Stimulated activated CD4-positive, alpha-beta T cell treated with anti-CD3 and anti-CD28 coated beads, Interleukin-4, amount 100 ng/mL, for 48 hours (primary cell): ENCODE data around the gene KAZN.

Source experiments
- DNase-seq, 2 donors: peaks; one replicate each; pipeline ENCODE4 v3.0.0-alpha.2; 2020; ENCODE audit warnings: low read depth in 2 of 2

Gene KAZN

DNA sequence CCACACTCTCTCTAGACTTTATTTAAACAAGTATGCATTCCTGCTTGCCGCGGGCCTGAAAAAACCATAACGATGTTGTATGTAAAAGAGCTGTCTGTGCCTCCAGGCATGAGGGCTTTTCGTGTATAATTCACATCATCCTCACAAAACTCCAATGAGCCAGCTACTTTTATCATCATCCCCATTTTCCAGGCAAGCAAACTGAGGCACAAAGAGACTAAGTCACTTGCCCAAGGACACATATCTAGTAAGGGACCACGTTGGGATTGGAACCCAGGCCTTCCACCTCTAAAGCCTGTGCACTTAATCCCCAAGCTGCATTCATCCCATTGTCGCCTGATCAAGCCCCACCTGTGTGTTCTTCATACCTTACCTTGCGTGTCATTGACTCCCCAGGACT is 226.9 kb downstream of the KAZN start:
- no peak for DNase-seq

- DNase-seq, result no peak
Observed at GRCh38 chr1:14826172-14826636, 227.7 kb downstream of the KAZN start.

- DNase-seq, result no peak
Observed at GRCh38 chr1:14826731-14827326, 228.3 kb downstream of the KAZN start.

DNA sequence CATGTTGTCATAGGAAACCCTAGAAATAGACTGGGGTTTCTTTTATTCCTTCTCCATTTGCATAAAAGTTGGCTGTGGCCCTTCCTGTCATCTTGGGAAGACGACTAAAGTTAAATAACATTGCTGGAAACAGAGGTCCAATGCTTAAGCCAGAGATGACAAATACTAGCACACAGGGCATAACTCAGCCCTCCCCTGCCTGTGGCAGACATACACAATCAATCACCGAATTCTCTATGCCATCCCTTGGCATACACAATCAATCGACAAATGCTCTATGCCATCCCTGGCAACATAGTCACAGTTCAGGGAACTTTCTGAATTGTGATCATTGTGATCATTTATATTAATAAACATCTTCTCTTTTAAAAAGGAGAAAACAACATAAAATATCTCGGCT is 229.4 kb downstream of the KAZN start:
- DNase-seq, result no peak

- no peak for DNase-seq
Observed at GRCh38 chr1:14828665-14829064, 230.2 kb downstream of the KAZN start.

DNA sequence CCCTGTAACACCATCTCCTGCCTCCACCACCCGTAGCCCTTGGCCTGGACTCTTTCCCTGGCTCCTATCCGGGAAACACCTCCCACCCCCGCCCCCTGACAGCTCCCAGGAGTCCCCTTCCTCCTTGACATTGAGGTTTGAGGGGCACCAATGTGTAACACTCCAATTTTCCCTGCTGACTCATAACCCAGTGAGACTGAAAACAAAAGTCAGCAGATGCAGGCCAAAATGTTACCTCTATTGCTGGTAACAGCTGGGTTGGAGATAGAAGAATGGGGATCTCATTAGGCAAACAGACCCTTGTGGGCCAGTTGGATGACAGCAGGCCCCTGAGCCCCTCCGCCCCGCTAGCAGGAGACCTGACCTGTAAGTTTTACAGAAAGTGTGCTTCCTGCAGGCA is 237.2 kb downstream of the KAZN start:
- no peak for DNase-seq

- DNase-seq, result no peak
Observed at GRCh38 chr1:14836426-14837140, 238.1 kb downstream of the KAZN start.

DNA sequence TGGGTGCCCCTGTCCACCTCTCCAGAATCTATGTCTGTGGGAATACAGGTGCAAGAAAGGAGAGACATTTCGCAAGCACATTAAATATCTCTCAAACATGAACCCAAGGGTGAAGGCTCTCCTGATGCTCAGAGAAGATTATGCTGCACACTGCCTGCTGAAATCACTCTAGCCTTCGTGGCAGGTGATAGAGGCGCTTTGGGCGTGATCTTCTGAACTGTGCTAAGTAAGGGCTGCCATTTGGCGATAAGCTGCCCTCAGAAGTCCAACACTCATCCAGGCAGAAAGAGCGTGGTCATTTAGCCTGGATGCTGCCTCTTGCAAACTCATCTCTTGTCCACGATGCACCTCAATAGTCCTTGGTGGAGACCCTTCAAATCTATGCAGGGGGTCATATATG is 241.9 kb downstream of the KAZN start:
- DNase-seq, result no peak

DNA sequence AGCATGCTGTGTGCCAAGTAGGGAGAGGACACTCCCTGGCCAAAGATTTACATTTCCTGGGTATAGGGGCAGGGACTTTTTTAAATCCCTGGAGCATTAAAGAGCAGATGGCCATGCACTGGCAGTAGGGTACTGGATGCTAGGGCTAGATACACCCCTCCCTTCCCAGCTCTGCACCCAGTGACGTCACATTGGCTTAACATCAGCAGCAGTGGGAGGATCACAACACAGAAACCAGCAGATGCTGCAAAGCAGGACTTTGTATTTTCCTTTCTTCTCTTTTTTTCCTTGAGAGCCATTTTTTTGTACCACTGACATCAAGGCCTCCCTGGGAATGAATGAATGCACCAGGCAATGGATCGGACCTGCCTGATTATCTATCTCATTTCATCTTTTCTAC is 243.0 kb downstream of the KAZN start:
- no peak for DNase-seq

DNA sequence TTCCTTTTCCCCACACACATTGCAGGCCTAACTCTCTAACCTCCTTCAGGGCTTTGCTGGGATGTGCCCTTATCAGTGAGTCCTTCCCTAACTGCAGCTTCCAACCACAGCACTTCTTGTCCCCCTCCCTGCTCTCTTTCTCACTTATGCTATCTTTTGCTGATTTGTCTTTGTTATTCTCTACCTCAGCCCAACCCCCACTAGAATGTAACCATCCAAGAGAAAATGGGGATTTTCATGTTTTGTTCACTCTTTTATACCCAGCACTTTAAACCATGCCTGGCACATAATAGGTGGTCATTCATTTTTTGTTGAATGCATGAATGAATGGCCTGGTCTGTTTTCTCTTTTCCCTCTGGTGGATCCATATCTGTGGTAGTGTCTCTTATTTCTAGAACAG is 243.5 kb downstream of the KAZN start:
- no peak for DNase-seq

DNA sequence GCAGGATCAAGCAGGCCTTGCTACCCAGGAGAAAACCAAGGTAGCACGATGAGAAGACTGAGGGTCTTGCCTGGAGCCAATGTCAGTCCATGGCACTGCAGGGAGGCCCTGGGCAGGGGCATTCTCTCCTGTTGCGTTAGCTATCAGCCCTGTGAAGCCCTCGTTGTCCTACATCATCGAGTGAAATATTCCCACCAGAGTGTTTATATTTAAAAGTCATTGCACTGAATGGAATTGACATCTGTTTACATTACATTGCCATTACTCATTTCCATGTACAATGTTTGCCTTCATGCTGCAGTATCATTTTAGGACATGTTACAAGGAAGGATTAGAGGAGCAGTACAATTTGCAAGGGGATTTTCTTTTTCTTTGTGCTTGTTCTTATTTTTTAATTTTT is 243.9 kb downstream of the KAZN start:
- no peak for DNase-seq

GRCh38 chr1:14842891-14843290 is 244.4 kb downstream of the KAZN start:
- DNase-seq, result no peak

DNA sequence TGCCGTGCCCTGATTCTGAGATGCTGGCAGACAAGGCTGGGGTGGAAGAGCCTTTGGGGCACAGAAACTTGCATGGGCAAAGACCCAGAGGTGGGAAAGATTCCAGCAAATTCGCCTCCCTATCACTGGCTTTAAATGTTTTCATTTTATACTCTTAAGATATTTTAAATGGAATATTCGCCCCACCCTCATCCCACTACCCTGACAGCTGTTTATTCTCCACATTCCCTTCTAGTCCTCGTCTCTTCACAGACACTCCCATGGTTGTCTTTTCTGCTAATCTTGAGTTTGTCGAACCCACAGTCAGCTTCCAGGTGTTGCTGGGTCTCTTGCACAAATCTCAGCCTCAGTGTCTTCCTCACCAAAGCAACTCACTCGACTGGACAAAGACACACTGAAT is 245.0 kb downstream of the KAZN start:
- no peak for DNase-seq

DNA sequence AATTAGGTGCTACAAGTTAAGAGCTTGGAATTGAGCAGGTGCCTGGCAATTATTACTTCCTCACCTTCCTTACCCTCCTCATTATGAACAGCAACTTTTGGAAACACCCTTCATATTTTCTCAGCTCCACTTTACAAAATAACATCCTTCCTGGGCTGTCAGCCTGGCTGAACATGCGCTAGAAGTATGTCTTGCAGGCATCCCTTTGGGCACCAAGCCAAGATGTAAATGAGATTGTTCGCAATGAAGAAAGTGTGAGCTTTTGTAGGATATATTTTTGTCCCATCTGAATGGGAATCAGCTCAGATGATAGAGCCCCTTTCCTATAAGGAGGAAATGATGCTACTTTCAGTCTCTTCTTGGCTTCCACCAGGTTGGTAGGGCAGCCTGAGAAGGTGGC is 245.9 kb downstream of the KAZN start:
- DNase-seq, result no peak

GRCh38 chr1:14844923-14845617 is 246.6 kb downstream of the KAZN start:
- DNase-seq, result no peak

GRCh38 chr1:14845851-14846250 is 247.4 kb downstream of the KAZN start:
- DNase-seq, result no peak

GRCh38 chr1:14846688-14847087 is 248.2 kb downstream of the KAZN start:
- no peak for DNase-seq

DNA sequence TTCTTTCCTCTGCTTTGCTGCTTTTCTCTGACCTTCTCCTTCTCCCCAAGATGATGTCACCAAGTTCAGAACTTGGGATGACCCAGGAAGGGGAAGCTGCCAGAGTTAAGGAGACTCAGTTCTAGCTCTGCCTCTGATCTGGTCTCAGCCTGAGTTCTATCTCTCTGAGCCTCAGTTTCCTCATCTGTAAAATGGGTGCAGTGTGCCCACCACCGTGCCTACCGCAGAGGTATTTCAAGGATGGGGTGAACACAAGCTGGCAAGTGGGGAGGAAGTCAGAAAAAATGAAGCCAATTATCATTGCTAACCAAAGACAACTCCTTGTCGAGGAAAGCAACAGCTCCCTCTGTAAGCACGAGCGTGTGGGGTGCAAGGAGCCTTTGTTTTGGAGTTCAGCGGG is 249.7 kb downstream of the KAZN start:
- DNase-seq, result no peak

DNA sequence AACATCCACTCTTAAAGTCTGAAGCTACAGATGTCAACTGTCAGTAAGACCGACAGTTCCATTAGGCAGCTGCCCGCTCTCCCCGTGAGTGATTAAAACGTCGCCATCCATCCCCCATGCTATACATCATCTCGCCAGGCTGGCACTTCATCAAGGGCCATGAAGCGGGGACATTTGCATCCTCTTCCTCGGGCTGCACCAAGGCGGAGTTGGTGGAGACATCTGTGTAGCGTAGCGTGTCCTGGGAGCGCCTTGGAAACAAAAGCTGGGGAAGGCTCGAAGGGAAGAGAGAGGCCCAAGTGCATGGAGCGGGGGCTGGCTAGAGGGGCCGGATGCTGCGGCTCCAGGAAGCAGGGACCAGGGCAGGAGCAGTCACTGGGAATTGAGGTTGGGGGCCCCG is 250.1 kb downstream of the KAZN start:
- no peak for DNase-seq

- no peak for DNase-seq
Observed at GRCh38 chr1:14849038-14849437, 250.6 kb downstream of the KAZN start.

- no peak for DNase-seq
Observed at GRCh38 chr1:14850563-14850962, 252.1 kb downstream of the KAZN start.

- DNase-seq, result no peak
Observed at GRCh38 chr1:14851760-14852159, 253.3 kb downstream of the KAZN start.

DNA sequence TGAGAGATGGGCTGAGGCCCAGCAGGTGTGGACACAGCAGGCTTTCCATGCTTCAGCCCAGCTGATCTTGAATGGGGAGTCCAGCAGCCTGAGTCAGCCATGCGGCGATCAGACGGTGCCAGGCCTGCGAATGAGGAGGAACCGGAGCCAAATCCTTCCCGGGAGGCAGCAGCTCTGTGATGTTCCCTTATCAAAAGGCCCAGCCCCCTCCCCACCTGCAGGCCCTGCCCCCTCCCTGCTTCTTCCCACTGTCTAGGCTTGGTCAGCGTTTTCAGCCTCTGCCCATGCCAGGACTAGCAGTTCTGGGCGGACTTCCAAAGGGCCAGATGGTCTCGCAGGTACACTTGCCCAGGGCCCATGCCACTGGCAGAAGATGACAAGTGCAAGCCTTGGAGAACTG is 253.8 kb downstream of the KAZN start:
- no peak for DNase-seq
